Activated CD4-positive, alpha-beta T cell treated with anti-CD3 and anti-CD28 coated beads, Interleukin-2, amount 50 U/mL, for 24 hours (primary cell): Measurements from ENCODE around the gene SUV39H1.
A peak's percentile ranks its signal among the peaks of the same experiment; 100 is the strongest.
"Not testable (repeated sequence)": the region's sequence is repeated elsewhere in the genome, so short reads cannot be mapped to it uniquely, and the experiment has no call there.

Source experiments
- DNase-seq, 2 donors: peaks; one replicate each; pipeline ENCODE4 v3.0.0-alpha.2; 2020; ENCODE audit warnings: low read depth in 1 of 2, low spot score in 1 of 2

Gene SUV39H1, protein sequence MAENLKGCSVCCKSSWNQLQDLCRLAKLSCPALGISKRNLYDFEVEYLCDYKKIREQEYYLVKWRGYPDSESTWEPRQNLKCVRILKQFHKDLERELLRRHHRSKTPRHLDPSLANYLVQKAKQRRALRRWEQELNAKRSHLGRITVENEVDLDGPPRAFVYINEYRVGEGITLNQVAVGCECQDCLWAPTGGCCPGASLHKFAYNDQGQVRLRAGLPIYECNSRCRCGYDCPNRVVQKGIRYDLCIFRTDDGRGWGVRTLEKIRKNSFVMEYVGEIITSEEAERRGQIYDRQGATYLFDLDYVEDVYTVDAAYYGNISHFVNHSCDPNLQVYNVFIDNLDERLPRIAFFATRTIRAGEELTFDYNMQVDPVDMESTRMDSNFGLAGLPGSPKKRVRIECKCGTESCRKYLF

DNA sequence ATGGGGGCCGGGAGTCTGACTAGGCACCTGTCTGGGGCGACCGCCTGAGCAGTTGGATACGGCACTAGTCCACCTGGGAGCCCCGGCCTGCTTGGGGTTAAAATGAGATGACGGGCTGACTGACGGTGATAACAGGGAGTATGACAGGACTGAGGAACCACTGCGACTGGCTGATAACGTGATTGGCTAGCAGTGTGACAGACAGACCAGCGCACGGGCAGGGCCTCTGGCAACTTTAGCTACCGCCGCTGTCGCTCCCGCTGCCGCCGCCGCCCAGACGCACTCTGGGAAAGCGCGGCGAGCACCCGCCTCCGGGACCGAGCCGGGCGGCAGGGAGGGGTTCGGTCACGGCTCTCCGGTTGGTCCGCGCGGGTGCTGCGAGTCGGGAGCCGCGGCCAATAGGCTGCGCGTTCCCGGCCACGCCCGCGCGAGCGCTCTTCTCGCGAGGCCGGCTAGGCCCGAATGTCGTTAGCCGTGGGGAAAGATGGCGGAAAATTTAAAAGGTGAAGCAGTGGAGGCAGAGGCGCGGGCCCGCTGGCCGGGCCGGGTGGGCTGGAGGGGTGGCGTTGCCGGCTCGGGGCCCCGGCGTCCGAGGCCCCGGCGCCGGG is at the start of gene SUV39H1:
Gene SUV39H1, plus strand, starts transcription at position 434 of the 608 bp plus-strand sequence. Its CDS starts 51 bp downstream, at position 485.
- DNase-seq, result peak; percentile 50 to 72

DNA sequence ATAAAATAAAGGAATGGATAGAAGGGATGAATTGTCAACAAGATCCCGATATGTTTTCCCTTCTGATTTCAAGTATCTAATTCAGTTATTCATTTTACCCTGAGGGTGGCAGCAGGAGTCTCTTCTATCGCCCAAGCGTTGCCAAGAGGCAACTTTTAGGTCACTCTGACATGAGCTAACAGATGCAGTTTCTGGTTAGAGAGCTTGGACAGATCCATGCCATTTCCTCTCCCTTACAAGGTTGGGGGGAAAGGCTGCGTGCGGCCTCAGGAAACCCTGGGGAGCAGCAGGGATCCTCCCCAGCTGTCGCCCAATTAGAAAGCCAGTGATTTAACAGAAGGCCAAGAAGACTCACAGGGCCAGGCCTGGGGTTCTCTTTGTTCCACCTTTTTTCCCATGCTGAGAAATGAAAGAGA is 48.2 kb upstream of the SUV39H1 start:
- peak in 1 of 2 donors; percentile 0 for DNase-seq

DNA sequence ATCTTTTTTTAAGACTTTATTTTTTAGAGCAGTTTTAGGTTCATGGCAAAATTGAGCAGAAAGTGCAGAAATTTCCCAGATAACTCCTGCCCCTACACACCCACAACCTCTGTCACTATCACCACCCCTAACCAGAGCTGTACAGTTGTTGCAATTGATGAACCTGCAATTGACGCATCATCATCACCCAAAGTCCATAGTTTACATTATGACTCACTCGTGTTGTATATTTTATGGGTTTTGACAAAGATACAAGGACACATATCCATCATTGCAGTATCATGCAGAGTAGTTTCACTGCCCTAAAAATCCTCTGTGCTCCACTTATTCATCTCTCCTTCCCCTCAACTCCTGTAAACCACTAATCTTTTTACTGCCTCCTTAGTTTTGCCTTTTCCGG is 47.4 kb upstream of the SUV39H1 start:
- DNase-seq, result no peak

DNA sequence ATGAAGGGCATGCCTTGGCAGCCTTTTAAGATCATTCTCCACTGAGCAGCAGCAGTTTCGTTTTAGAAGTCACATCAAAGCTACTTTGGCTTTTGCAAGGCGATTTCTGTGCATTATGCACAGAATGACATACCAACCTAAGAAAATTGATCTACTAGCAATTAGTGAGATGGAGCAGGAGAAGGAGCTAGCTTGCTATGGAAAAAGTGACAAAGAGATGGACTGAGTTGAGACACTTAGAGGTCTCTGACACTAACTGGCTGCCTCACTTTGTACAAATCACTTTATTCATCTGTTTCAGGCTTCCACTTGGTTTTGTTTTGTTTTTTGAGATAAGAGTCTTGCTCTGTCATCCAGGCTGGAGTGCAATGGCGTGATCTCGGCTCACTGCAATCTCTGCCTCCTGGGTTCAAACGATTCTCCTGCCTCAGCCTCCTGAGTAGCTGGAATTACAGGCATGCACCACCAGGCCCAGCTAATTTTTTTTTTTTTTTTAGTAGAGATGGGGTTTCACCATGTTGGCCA is 44.4 kb upstream of the SUV39H1 start:
- not testable (repeated sequence) for DNase-seq

DNA sequence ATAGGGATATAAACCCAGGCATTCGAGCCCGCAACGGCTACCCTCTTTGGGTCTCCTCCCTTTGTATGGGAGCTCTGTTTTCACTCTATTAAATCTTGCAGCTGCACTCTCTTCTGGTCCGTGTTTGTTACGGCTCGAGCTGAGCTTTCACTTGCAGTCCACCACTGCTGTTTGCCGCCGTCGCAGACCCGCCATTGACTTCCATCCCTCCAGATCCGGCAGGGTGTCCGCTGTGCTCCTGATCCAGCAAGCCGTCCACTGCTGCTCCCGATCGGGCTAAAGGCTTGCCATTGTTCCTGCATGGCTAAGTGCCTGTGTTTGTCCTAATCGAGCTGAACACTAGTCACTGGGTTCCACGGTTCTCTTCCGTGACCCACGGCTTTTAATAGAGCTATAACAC is 41.8 kb upstream of the SUV39H1 start:
- DNase-seq, result not testable (repeated sequence)

DNA sequence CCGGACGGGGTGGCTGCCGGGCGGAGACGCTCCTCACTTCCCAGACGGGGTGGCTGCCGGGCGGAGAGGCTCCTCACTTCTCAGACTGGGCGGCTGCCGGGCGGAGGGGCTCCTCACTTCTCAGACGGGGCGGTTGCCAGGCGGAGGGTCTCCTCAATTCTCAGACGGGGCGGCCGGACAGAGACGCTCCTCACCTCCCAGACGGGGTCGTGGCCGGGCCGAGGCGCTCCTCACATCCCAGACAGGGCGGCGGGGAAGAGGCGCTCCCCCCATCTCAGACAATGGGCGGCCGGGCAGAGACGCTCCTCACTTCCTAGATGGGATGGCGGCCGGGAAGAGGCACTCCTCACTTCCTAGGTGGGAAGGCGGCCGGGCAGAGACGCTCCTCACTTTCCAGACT is 36.8 kb upstream of the SUV39H1 start:
- DNase-seq, result not testable (repeated sequence)

DNA sequence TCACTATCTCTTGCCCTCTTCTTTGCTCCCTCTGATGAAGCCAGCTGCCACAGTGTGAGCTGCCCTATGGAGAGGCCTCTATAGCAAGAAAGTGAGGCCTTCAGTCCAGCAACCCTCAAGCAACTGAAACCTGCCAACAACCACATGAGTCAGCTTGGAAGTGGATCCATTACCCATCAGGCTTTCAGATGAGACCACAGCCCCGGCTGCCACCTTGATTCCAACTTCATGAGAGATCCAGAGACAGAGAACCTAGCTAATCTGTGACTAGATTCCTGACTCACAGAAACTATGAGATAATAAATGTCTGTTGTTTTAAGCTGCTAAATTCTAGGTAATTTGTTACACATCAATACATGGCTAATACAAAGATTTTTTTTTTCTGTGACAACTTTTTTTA is 33.3 kb upstream of the SUV39H1 start:
- no peak for DNase-seq

DNA sequence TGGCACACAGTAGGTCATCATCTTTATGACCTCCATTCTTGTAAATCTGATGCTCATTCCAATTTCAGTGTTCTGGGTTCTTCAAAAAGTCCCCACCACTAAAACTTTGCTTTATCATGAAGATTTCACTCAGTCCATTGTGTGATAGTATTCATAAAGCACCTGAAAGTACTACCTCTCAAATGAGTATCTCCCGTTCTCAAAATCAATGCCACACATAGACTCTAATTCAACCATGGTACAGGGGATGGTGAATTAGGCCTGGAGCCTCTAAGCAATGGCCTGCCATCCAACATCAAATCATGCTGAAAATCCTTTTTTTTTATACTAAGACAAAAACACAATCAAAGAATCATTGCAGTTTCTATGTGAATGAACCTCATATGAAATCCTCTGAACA is 32.4 kb upstream of the SUV39H1 start:
- no peak for DNase-seq

DNA sequence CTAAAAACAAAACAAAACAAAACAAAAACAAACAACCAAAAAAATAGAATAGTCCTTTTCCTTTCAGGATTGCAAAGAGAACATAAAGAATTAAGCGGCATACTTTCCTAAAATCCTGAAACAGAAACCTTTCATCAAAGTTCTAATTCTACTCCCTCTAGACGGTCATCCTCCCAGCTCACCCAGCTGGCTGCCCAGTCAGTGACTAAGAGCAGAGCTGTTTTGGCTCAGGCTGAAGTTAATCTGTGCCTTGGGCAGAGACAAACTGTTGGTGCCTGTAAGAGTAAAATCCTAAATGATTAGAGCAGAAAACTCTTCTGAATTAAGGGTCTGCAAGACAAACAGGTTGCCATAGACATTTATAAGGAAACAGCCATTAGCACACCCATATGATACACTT is 30.5 kb upstream of the SUV39H1 start:
- DNase-seq, result no peak

DNA sequence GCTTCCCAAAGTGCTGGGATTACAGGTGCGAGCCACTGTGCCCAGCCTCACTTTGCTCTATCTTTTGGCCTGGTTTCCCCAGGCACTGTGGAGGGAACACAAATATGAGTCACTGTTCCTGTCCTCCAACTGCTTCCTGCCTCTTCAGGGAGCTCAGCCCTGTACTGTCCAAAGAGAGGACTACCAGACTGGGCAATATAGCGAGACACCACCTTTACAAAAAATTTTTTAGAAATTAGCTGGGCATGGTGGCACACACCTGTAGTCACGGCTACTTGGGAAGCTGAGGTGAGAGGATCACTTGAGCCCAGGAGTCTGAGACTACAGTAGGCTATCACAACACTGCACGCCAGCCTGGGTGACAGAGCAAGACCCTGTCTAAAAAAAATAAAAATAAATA is 29.9 kb upstream of the SUV39H1 start:
- no peak for DNase-seq

DNA sequence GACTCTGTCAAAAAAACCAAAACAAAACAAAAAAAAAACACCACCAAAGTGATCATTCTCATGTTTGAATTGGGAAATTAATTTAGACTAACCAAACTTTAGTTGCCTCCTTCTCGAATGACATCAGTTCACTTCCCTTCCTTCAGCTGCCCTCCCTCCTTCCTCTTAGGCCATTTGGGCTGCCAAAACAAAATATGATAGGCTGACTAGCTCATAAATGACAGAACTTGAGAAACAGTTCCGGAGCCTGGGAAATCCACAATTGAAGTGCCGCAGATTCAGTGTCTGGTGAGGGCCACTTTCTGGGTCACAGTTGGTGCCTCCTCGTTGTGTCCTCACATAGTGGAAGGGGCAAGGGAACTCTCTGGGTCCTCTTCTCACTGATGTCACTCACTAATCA is 29.0 kb upstream of the SUV39H1 start:
- DNase-seq, result no peak

DNA sequence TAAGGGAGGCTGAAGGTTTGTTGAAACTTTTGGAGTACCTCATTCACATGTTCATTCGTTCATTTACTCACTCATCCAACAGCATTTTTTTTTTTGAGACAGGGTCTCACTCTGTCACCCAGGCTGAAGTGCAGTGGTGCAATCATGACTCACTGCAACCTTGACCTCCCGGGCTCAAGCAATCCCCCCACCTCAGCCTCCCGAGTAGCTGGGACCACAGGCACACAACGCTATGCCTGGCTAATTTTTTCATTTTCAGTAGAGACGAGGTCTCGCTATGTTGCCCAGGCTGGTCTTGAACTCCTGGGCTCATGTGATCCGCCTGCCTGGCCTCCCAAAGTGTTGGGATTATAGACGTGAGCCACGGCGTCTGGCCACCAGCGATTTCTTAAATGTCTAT is 28.3 kb upstream of the SUV39H1 start:
- not testable (repeated sequence) for DNase-seq

DNA sequence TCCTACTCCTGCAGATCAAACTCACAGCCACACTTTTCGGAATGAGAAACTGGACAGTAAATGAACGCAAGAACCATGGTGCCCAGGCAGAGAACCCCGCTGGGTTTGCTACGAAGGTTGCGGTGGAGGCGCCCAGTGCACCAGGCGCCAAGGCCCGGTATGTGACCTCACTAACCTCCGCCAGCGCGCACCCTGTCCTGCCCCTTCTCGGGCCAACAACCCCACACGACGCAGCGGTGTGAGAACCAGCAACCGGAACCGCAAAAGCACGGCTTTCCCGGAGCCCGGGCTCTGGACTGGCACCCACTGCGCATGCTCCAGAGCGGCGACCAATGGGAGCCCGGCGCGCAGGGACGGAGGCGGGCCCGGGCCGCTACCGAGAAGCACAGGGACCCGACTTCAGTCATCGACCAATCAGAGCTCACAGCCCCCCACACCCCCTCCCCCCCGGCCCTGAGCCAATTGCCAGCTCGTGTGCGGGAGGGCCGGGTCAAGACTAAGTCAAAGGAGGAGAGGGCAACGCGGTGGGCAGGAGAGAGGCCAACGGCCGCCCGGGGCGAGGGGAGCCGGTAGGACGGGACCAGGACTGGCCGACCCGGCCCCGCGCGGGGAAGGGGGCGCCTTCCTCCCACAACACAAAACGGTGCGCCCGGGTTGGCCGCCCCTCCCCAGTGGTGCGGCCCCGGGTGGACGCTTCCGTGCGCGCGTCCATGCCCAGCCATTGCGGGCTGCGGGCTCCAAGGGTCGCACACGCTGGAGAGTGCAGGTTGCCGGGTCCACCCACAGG is 20.2 kb upstream of the SUV39H1 start:
- DNase-seq, result peak; percentile 68 to 84

DNA sequence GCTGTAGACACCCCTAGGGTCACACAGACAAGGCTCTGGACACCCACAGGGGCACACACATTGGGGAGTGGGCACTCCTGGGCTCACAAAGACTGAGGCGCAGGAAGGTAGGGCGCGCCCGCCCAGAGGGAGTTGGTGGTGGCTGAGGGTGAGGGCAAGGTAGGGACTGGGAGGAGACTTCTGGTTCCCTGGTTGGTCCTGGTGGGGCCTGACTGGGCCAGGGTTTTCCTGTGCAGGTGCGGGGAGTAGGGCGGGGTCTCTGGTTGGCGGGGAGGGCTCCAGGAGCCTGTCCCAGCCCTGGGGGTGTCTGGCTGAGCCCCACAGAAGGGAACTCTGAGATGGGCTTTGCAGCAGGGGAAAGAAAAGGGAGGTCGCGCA is 19.7 kb upstream of the SUV39H1 start:
- DNase-seq, result no peak

DNA sequence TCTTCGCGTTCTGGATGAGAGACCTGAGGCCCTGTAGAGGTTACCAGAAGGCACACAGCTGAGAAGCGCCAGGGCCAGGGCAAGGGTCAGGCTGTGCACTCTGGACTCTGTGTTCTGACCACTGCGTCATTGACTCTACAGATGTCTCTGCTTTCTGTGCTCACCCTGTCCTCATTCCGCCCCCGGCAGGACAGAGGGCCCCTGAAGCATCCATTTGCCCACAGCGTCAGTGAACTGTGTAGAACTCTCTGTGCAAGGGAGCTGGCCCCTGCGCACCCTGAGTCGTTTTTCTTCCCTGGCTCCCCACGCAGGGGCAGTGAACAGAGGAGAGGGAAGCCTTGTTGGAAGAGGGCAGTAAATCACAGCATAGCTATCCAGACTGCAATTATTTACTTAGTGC is 19.0 kb upstream of the SUV39H1 start:
- no peak for DNase-seq

DNA sequence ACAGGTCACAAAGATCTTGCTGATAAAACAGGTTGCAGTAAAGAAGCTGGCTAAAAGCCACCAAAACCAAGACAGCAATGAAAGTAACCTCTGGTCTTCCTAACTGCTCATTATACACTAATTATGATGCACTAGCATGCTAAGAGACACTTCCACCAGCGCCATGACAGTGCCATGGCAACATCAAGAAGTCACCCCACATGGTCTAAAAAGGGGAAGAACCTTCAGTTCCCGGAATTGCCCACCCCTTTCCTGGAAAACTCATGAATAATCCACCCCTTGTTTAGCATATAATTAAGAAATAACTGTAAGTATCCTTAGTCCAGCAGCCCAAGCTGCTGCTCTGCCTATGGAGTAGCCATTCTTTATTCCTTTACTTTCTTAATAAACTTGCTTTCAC is 16.1 kb upstream of the SUV39H1 start:
- DNase-seq, result not testable (repeated sequence)

DNA sequence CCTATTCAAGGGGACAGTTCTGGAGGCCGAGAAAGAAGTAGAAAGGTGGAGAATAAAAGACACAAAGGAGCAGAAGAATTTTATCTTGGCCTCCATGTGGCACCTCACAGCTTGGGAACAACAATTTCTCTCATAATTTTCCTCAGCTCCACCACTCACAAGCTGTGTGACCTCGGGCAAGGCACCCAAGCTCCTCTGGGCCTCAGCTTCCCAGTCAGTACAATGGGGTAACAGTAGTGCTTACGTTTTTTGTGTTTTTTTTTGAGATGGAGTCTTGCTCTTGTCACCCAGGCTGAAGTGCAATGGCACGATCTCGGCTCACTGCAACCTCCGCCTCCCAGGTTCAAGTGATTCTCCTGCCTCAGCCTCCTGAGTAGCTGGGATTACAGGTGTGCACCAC is 15.6 kb upstream of the SUV39H1 start:
- DNase-seq, result not testable (repeated sequence)

DNA sequence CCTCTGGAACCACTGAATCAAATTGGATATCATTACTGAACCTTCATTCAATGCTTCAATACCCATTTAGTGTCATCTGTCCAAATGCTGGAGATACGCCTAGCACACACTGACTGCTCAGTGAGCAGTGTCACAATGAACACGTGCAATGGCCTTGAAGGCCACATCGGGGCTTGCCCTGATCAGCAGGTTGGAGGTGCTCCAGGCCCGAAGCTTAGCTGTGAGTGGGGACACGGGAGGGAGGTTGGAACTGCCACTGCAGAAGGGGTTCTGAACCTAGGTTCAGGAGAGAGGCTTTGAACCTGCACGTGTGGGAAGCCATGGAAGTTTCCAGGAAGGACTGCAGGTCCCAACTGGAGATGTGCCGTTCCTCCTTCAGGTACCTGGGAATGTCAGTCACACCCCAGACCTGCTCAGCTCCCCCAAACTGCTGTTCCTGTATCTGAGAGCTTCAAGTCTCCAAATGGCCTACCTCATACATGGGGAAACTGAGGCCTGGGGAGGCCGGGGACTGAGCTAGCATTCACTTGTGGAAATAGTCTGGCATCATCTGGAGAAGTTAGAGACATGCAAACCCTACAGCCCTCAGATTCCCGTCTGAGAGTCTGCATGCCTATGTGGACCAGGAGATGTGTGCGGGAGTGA is 14.9 kb upstream of the SUV39H1 start:
- DNase-seq, result no peak

DNA sequence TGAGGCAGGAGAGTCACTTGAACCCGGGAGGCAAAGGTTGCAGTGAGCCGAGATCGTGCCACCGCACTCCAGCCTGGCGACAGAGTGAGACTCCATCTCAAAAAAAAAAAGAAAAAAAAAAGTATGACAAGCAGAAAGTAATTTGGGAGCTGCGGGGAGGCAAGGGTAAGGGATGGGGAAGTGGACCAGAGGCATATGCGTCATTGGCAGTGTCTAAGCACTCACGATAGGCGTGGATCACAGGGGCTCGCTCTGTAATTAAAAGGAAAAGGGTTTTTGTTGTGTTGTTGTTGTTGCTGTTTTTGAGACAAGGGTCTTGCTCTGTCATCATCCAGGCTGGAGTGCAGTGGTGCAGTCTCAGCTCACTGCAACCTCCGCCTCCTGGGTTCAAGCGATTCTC is 13.7 kb upstream of the SUV39H1 start:
- DNase-seq, result not testable (repeated sequence)

DNA sequence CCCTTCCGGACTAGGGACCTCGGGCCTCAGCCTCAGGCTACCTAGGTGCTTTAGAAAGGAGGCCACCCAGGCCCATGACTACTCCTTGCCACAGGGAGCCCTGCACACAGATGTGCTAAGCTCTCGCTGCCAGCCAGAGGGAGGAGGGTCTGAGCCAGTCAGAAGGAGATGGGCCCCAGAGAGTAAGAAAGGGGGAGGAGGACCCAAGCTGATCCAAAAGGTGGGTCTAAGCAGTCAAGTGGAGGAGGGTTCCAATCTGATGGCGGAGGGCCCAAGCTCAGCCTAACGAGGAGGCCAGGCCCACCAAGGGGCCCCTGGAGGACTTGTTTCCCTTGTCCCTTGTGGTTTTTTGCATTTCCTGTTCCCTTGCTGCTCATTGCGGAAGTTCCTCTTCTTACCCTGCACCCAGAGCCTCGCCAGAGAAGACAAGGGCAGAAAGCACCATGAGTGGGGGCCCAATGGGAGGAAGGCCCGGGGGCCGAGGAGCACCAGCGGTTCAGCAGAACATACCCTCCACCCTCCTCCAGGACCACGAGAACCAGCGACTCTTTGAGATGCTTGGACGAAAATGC is 13.0 kb upstream of the SUV39H1 start, which contains the start of gene WAS:
Gene WAS, plus strand, starts transcription at position 389 of the 572 bp plus-strand sequence. Its CDS starts 55 bp downstream, at position 444.
- DNase-seq, result peak; percentile 19 to 32

DNA sequence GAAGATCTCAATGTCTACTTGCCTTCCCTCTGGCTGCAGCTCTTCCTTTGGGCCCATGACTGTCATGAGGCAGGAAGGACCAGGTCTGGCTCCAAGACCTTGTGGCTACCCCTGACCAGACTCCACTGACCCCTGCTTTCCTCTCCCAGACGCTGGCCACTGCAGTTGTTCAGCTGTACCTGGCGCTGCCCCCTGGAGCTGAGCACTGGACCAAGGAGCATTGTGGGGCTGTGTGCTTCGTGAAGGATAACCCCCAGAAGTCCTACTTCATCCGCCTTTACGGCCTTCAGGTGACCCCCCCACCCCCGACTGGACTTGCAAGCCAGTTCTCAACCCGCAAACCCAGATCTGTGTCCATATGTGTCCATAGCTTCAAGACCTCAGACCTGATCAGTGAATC is 12.4 kb upstream of the SUV39H1 start:
- DNase-seq, result no peak
